ENCODE data around the gene CASS4.

GRCh38 chr20:56443654-56444540, 31.8 kb downstream of the CASS4 start:
- TF ChIP-seq CTCF (IDR thresholded peaks at IDR 0.05; ENCODE audit: insufficient read depth, low read depth, low read length) (no peak), EZH2 (IDR thresholded peaks at IDR 0.05; ENCODE audit: insufficient read depth, low read length) (no peak)

Measured in astrocyte (in vitro differentiated cells and primary cell).